Activated T-cell treated with anti-CD3 and anti-CD28 coated beads for 48 hours (primary cell): ENCODE results near the gene EPHA3.

Experiments used
- DNase-seq: peaks from one replicate; pipeline ENCODE4 v3.0.0-alpha.2; 2020; ENCODE audit warnings: low read depth

The EPHA3 gene

DNA sequence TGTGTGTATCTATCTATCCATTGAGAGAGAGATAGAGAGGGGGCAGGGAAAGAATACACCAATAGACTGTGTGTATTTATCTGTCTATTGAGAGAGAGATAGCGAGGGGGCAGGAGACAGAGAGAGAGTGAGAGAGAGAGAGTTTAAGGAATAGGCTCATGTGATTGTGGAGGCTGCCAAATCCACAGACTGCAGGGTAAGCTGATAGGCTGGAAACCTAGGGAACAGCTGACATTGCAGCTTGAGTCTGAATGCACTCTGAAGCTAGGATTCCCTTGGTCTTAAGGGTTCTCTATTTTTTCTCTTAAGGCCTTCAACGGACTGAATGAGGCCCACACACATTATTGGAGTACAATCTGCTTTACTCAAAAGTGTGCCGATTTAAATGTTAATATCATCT is 255.8 kb downstream of the EPHA3 start:
- no peak for DNase-seq

- no peak for DNase-seq
Measured at GRCh38 chr3:89364314-89364713, 256.9 kb downstream of the EPHA3 start.

GRCh38 chr3:89367166-89367565 is 259.7 kb downstream of the EPHA3 start:
- DNase-seq = no peak

DNA sequence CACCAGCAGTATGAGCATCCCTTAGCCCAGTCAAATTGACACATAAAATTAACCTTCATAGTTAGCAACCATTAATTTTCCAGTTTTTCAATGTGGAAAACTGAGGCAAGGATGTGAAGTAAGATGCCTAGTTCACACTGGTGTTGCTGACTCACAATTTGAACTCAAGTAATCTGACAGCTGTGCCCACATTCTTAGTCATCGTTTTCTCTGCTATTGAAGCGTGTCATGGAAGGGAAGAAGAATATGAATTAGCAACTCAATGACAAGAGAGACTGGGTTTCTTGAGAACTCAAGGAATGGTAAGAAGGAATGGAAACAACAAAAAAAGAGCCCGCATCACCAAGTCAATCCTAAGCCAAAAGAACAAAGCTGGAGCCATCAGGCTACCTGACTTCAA is 261.4 kb downstream of the EPHA3 start:
- no peak for DNase-seq

DNA sequence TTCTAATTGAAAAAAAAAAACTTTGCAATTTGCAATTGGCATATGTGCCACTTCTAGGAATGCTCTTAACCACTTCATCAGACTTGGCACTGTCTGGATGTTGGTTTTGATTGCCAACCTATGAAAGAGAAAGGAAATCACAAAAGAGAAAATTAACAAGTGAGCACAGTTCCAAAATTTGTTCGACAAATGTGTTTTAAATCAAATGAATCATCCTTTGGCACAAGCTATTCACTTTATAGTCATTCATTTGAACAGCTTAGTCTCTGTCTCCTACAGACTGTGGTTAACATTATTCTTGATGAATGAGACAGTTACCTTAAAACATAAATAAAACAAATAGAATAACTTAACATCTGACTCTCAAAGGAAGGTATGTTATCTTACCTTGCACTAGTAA is 265.0 kb downstream of the EPHA3 start:
- no peak for DNase-seq

GRCh38 chr3:89373434-89373833 is 266.0 kb downstream of the EPHA3 start:
- no peak for DNase-seq

DNA sequence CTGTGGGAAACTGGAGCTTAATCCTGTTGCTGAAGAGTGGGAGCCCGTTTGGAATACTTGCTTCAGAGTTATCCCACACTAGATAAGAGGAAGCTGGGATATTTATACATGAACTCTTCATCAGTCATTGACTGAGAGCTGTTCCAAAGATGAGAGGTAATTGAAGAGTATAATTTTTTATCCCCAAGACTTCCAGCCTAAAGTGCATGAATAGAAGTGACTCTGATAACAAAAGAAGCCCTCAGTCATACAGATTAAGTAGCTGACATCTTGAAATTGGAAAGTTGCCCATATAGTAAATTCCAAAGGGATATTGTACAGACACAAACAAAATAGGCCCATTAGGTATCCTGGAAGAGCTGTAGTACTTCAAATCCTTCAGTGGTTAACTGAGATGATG is 268.0 kb downstream of the EPHA3 start:
- DNase-seq = no peak

DNA sequence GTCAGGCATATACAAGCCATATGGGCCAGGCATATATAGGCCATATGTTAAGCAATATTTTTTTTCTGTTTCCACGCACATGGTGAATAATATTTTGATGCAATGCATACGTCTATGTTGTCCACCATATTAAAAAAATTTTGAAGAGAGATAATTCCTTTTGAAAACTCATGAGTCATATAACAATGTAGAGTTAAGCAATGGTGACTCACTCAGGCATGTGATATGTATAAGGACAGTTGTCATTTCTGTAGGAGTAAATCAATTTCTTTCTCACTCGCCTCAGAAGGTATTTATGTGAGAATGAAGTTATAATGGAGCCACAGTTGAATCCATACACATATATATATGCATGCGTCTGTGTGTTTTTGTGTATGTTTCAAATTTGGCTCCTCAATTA is 272.6 kb downstream of the EPHA3 start:
- no peak for DNase-seq

GRCh38 chr3:89392991-89393390 is 285.6 kb downstream of the EPHA3 start:
- DNase-seq = no peak

GRCh38 chr3:89395456-89395855 is 288.0 kb downstream of the EPHA3 start:
- DNase-seq = no peak

DNA sequence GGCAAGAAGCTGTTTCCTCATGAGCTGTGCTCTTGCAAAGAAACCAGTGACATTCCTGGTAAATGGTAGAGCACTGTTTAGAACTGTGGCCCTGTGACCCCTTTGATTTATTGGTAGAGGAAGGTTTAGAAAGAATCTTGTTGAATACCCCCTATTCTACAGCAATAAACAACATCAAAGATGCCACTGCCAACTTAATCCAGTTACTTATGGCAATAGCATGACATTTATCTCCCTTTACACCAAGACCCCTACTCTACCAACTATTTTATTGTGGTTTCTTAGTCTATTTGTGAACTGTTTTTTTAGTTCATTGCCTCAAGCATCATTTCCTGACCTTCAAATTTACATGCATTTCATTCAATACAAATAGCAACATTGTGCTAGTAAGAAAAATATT is 288.6 kb downstream of the EPHA3 start:
- no peak for DNase-seq

DNA sequence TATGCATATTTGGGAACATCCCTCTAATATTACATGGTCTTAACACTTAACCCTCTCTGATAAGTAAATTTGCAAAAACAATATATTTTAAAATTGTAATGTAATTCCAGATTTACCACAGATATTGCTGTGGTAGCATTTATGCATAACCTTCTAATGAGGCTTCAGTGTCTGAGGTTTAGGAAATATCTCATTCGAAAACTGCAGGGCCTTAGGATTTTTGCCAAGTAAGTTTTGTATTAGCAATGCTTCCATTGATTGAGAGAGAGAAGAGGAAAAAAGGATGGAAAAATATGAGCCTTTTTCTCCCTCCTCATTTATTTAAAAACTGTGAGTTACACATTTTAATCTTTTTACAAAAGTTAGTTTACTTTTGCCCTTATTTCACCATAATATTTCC is 294.6 kb downstream of the EPHA3 start:
- no peak for DNase-seq

DNA sequence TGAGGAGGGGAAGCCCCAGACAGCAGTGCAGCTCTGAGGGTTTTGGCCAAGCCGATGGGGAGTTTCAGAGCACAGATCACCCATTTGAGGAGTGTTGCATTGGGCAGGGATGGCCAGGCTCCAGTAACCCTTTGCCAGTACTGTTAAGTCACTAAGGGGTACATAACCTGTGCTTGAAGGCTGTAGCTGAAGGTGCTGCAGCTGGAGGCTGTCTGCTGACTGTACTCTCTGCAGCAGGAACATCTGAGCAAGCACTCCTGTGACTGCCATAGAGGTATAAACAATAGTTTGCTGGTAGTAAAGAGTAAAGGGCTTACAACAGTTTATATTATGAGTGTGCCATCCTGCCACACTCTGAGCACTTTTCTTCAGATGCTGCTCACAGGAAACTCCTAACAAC is 297.8 kb downstream of the EPHA3 start:
- DNase-seq = no peak

DNA sequence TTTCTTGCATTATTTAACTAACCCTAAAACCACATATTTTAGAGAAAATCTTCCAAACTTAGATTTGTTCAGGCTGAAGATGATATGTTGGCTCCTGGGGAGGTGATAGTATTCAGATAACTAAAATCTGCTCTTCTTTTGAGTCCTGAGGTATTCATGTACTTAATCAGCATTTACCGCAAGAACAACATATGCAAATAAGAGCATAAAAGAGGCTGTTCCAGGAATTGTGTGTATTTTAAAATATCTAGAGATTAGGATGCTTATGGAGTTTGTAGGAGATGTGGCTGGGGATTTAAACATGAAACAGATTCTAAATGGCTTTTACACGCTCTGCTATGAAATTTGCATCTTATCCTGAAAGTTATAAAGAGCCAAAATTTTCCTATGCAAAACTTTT is 298.2 kb downstream of the EPHA3 start:
- no peak for DNase-seq

- no peak for DNase-seq
Measured at GRCh38 chr3:89411201-89411600, 303.8 kb downstream of the EPHA3 start.

GRCh38 chr3:89414270-89414669 is 306.8 kb downstream of the EPHA3 start:
- no peak for DNase-seq

GRCh38 chr3:89419647-89420241 is 312.3 kb downstream of the EPHA3 start:
- no peak for DNase-seq

DNA sequence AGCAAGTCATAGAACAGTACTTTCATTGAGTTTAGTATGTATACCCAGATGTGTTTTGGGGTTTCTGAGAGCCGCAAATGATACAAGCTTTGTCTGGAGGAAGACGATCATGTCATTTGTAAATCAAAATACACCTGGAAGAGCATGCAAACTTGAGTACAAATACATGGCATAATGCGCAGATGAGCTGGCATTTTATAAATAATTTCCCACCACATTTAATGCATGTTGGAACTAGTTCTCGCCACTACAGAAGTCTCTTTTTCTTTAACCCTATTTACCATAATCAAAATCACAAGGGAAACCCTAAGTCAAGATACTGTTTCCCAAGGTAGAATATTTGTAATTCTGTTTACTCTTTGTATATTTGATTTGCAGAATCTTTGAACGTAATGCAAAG is 318.6 kb downstream of the EPHA3 start:
- DNase-seq = no peak

GRCh38 chr3:89434621-89435380 is 327.4 kb downstream of the EPHA3 start:
- DNase-seq = no peak

DNA sequence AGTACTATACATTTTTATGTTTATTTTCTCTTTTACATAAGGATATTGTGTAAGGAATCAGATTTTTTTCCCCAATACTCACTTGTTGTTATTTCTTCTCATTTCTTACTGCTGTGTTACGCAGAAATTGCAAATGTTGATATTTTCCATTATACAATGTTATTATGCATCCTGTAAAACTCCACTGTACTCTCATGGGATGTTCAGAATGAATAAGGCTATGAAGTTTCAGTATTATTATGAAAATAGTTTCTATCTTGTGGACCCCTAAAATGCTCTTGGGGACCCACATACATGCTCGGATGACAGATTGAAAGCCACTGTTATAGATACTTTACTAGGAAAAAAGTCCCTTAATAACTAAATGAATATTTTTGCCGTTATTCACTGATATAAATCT is 329.4 kb downstream of the EPHA3 start:
- DNase-seq = no peak

GRCh38 chr3:89440386-89440785 is 333.0 kb downstream of the EPHA3 start:
- no peak for DNase-seq

GRCh38 chr3:89441141-89441540 is 333.7 kb downstream of the EPHA3 start:
- no peak for DNase-seq

DNA sequence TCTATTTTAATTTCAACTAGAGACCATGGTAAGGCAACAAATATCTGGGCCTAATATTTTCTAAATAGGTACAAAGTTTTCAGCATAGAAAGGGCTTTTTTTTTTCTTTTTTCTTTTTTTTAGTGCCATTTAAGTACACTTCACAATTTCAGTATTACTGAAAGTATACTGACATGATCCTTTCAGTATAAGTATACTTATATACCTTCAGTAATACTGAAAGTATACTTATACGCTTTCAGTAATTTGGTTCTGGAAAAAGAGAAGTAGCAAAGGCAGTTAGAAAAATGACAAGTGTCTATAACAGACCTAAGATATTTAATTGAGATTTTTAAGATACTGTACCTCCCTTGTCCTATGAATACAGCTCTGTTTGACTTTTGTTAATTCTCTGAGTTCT is 339.2 kb downstream of the EPHA3 start:
- no peak for DNase-seq

GRCh38 chr3:89447243-89447642 is 339.8 kb downstream of the EPHA3 start:
- no peak for DNase-seq
